SHP77 (cell line): ENCODE measurements around the gene PPDPF.
"Not testable (repeated sequence)": the region's sequence is repeated elsewhere in the genome, so short reads cannot be mapped to it uniquely, and the experiment has no call there.

Source experiments
- DNase-seq, 2 experiments: peaks; one replicate each; lab custom pipeline; 2025; lab: John Stamatoyannopoulos, UW

The PPDPF gene

GRCh38 chr20:63500902-63501817 lies 19.4 kb upstream of the PPDPF start:
- no peak for DNase-seq

GRCh38 chr20:63501818-63502670 lies 18.5 kb upstream of the PPDPF start:
- peak; percentile 90 to 93 for DNase-seq

DNA sequence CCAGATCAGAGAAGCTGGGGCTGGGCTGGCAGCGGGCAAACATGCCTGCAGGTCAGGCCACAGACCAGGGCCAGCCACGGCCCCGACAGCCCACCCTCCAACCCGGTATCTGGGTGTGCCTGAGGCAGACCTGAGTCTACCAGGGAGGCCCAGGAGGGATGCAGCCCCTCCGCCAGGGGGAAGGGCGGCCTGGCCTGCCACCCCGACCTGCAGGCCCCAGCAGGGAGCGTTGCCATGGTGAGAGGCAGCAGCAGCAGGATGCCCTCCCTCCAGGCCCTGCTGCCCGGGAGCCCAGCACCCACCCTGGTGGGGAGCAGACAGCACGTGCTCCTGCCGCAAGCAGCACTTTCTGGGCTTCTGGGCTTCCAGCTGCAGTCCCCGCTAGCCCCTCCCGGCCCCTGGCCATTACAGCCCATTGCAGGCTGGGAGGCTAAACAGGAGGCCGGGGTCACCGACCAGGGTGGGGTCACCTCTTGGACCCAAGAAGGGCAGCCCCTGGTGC lies 17.8 kb upstream of the PPDPF start:
- peak; percentile 39 to 78 for DNase-seq

- DNase-seq = no peak
Measured at GRCh38 chr20:63503524-63503923, 17.0 kb upstream of the PPDPF start.

- no peak for DNase-seq
Measured at GRCh38 chr20:63504642-63505041, 15.9 kb upstream of the PPDPF start.

GRCh38 chr20:63505281-63505680 lies 15.3 kb upstream of the PPDPF start:
- DNase-seq = no peak

DNA sequence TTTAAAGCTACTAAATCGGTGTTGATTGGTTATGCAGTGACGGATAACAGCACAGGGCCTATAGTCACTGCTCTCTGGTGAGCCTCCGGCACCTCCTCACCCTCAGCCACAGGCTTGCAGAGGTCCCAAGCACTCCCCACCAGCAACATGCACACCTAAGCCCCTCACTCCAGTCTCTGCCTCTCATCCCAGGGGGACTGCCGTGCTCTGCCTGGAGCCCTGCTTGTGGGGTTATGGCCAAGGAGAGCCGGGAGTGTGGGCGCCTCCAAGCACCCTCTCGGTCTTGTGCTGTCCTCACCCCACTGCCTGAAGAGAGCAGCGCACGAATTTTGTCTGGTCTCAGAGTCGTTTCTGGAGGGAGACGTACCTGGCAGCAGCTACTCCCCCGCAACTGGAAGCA lies 14.8 kb upstream of the PPDPF start:
- no peak for DNase-seq

- DNase-seq = no peak
Measured at GRCh38 chr20:63507083-63507743, 13.4 kb upstream of the PPDPF start.

- DNase-seq = no peak
Measured at GRCh38 chr20:63508072-63508768, 12.3 kb upstream of the PPDPF start.

DNA sequence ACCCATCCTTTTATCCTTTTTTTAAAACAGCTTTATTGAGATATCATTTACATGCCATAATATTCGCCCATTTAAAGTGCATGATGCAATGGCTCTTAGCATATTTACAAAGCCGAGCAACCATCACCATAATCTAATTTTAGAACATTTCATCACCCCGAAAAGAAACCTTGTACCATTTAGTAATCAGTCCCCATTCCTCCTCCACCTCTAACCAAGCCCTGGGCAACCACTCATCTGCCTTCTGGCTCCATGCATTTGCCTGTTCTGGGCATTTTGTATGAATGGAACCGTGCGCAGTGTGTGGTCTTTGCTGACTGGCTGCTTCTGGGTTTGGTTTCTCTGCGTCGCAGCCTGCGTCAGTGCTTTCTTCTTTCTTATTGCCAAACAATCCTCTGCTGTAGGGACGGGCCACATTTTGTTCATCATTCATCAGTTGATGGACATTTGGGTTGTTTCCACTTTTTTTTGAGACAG lies 11.4 kb upstream of the PPDPF start:
- peak; percentile 31 to 37 for DNase-seq

DNA sequence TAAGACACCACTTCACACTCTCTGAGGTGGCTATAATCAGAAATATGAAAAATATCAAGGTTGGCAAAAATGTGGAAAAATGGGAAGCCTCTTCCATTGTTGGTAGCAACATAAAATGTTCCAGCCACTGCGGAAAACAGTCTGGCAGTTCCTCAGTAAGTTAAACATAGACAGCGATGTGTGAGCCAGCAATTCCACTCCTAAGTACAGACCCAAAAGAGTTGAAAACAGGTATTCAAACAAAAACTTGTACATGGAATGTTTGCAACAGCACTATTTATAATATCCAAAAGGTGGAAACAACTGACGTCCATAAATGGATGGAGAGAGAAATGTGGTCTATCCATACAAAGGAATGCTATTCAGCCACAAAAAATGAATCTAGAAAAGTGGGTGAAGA lies 7.4 kb upstream of the PPDPF start:
- DNase-seq = no peak

- DNase-seq = not testable (repeated sequence)
Measured at GRCh38 chr20:63514520-63514919, 6.0 kb upstream of the PPDPF start.

DNA sequence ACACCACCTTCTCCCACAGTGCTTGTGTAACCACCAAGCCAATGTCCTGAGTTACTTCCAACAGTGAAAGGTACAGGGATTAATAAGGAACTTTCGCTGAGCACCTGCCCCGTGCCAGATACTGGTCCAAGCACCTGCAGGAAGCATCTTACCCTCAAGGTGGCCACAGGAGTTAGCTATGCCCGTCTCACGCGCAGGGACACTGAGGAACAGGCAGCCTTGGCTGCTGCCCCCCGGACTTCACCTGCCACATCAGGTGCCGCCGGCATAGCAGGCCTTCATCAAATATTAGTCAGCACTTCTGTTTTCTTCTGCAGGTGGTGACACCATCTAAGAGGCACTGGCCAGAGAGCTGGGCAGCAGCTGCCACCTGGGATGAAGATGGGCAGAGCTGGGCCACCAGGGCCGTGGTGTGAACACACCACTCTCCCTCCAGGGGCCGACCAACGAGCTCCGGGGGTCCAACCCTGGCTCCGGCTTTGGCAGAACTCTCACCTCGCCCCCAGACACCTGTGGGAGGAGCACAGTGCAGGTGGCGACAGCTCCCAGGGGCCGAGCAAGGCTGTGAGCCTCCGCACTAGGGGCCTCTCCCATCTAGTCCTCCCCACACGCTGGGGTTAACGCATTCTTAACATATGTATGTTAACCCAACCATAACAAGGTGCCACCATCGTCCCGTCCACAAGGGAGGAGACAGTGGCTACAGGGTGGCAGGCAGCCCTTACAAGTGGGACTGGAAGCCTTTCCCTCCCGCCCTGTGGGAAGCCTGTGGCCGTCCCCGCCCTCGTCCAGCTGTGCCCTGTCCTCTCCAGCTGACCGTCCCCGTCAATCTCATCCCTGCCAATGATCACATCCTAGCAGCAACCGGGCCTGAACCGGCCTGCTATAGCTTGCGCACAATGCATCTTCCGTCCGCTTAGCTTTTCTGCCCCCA lies 2.9 kb upstream of the PPDPF start:
- DNase-seq = no peak

DNA sequence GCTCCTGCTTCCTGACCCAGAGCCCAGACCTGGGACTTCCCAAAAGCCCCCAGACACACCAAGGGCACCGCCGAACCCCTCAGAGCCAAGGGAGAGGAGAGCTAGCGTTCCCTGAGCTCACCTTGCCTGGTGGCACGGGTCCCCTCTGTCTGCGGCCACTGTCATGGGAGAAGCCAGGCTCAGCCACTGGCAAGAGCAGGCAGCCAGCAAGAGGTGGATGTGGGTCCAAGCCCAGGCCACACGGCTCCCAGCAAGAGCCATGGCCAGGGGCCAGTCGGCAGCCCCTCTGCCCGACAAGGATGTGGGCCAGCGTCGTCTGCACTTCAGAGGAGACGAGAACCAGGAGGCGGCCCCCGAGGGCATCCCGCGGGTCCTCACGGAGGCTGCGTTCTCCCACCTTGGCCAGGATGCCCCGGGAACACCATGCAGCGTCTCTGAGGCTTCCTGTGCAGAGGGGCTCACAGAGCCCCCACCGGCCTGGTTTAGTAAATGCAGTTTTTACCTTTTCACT lies 2.2 kb upstream of the PPDPF start:
- no peak for DNase-seq

- DNase-seq = no peak
Measured at GRCh38 chr20:63518946-63519667, 1.5 kb upstream of the PPDPF start.

DNA sequence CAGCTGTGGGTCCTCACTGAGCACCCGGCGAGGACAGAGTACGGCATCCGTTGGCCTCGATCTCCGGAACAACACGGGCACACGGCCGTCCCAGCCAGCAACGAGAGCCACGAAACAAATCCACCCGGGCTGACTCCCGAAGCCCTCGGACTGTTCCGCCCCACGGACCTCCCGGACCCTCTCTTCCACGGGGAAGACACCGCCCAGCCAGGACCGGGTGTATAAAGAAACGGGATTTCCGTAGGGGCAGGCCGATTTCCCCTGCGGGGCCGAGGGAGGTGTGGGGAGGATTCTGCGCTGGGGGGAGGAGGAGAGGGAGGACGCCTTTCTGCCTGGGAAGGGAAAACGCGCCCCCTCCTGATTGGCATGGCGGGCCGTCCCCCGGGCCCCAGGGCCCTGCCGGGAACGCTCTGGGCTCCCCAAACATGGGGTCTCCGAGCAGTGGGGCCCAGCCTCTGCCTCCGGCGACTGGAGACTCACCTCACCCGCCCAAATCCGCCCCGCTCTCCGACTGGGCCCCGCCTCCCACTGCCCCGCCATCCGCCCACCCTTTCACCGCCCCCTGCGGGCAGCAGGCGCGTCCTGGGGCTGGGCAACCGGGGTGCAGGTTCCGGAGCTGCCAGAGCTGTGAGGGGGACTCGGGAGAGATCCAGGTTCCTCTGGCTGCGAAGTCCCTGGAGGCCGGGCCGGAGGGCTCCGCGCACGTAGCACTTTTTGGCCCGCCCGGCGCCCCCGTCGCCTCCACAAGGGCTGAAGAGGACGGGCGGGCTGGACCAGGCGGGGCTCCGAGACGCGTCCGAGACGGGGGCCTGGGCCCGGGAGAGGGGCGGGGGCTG lies 679 bp upstream of the PPDPF start:
- DNase-seq = peak in 1 of 2 experiments; percentile 72

- DNase-seq = peak in 1 of 2 experiments; percentile 49
Measured at GRCh38 chr20:63520934-63521601, 503 bp downstream of the PPDPF start.

GRCh38 chr20:63521602-63522001 lies 1.0 kb downstream of the PPDPF start:
- no peak for DNase-seq
